ENCODE measurements around the gene C6orf120.

C6orf120 gene

GRCh38 chr6:169701954-169702839, at the start of gene C6orf120, which contains the start of gene WDR27:
Gene C6orf120 (plus strand): TSS chr6:169702126. CDS start chr6:169702460, 334 bp downstream.
Gene WDR27 (minus strand): TSS chr6:169702029. CDS start chr6:169689005, 13,024 bp downstream.
- DNase-seq (ENCODE audit: low spot score) = peak; percentile 94

GRCh38 chr6:169652896-169653295, 49.0 kb upstream of the C6orf120 start:
- no peak for DNase-seq (ENCODE audit: low spot score)

GRCh38 chr6:169653691-169654090, 48.2 kb upstream of the C6orf120 start:
- DNase-seq (ENCODE audit: low spot score) = no peak

- DNase-seq (ENCODE audit: low spot score) = peak; percentile 42
These were observed 47.1 kb upstream of the C6orf120 start for GRCh38 chr6:169654598-169655391.

- DNase-seq (ENCODE audit: low spot score) = no peak
These were observed 45.2 kb upstream of the C6orf120 start for GRCh38 chr6:169656546-169657283.

GRCh38 chr6:169657284-169657610, 44.7 kb upstream of the C6orf120 start:
- DNase-seq (ENCODE audit: low spot score) = no peak

GRCh38 chr6:169659820-169660610, 41.9 kb upstream of the C6orf120 start:
- DNase-seq (ENCODE audit: low spot score) = no peak

GRCh38 chr6:169660751-169661390, 41.1 kb upstream of the C6orf120 start:
- DNase-seq (ENCODE audit: low spot score) = no peak

- no peak for DNase-seq (ENCODE audit: low spot score)
These were observed 40.6 kb upstream of the C6orf120 start for GRCh38 chr6:169661391-169661756.

GRCh38 chr6:169663468-169663867, 38.5 kb upstream of the C6orf120 start:
- DNase-seq (ENCODE audit: low spot score) = no peak

- no peak for DNase-seq (ENCODE audit: low spot score)
These were observed 37.7 kb upstream of the C6orf120 start for GRCh38 chr6:169664227-169664626.

- no peak for DNase-seq (ENCODE audit: low spot score)
These were observed 36.6 kb upstream of the C6orf120 start for GRCh38 chr6:169665289-169665688.

GRCh38 chr6:169666441-169666840, 35.5 kb upstream of the C6orf120 start:
- DNase-seq (ENCODE audit: low spot score) = no peak

- DNase-seq (ENCODE audit: low spot score) = no peak
These were observed 34.2 kb upstream of the C6orf120 start for GRCh38 chr6:169667716-169668115.

GRCh38 chr6:169668203-169668847, 33.6 kb upstream of the C6orf120 start:
- no peak for DNase-seq (ENCODE audit: low spot score)

- DNase-seq (ENCODE audit: low spot score) = no peak
These were observed 32.8 kb upstream of the C6orf120 start for GRCh38 chr6:169669147-169669546.

GRCh38 chr6:169669889-169670288, 32.0 kb upstream of the C6orf120 start:
- DNase-seq (ENCODE audit: low spot score) = peak; percentile 93

GRCh38 chr6:169671563-169671962, 30.4 kb upstream of the C6orf120 start:
- DNase-seq (ENCODE audit: low spot score) = no peak

- DNase-seq (ENCODE audit: low spot score) = no peak
These were observed 26.9 kb upstream of the C6orf120 start for GRCh38 chr6:169675011-169675410.

GRCh38 chr6:169677096-169677495, 24.8 kb upstream of the C6orf120 start:
- DNase-seq (ENCODE audit: low spot score) = no peak

GRCh38 chr6:169678342-169678741, 23.6 kb upstream of the C6orf120 start:
- no peak for DNase-seq (ENCODE audit: low spot score)

All from kidney capillary endothelial cell (primary cell).